ENCODE data around the gene RASGRF2. TPM values are rescaled to one million over a fixed set of nuclear protein-coding genes. Genes with fewer than 3 reads are reported as not detected.

RASGRF2 gene
- total RNA-seq, 4 donors from 2014 or later, result 1.0 to 5.3 (median 1.8) TPM

DNA sequence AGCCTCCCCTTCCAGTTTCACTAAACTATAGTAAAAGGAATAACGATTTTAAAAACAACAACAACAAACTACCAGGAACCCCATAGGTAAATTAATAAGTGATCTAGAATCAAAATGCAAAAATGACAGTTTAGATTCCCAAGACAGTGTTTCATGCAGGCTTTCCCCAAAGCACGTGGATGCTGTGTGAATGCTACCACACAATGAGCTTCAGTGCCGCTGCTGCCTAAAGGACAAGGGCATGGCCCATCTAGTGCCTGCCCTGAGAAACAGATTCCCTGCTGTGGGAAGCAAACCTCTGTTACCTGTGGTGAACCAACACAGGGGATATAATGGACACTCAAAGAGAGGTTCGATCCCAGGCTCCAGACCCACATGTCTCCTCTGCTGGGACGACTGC, 249.2 kb downstream of the RASGRF2 start:
- WGBS, 2 donors, result 81 to 95% methylated on average over 5 of the region's 5 CpGs
- DNase-seq (ENCODE audit: low spot score in 2 of 2), result no peak
- intact Hi-C loops (cut with DNase I; ENCODE audit: low total_unique reads), result no loop called here
- TF ChIP-seq POLR2A (IDR thresholded peaks at IDR 0.05) (no peak), CTCF (IDR thresholded peaks at IDR 0.05) (no peak)
- H3K4me3 ChIP-seq (ENCODE audit: low read depth, poor library complexity, severe bottlenecking), result no peak overlapping the region

DNA sequence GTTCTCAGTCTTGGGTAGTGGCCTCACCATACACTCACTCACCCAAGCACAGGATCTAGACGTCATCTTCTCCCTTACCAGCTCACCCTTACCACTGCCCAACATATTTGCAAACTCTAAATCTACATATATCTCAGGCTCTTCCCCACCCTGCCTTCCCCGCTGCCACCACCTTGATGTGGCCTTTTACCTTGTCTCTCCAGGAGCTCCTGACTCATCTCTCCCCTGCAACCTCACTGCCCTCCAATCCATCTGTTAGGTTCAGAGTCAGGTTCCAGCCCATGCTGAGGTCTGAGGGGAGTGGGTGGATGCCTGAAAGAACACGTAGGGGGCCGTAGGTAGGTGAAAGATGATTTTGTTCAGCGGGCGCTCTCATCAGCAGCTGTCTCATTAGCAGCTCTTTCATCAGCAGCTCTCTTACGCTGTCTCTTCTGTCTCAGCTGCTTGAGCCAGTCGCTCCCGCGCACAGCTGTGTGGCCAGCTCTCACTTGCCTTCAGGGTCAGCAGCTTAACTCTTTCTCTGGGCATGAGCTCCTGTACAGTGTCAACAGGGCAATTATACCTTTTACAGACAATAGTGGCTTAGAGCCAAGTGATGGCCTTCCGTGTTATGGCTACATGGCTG, 249.8 kb downstream of the RASGRF2 start:
- no peak overlapping the region for H3K4me3 ChIP-seq (ENCODE audit: low read depth, poor library complexity, severe bottlenecking)
- intact Hi-C loops (cut with DNase I; ENCODE audit: low total_unique reads), result no loop called here
- TF ChIP-seq POLR2A (IDR thresholded peaks at IDR 0.05), result no peak
- no peak for TF ChIP-seq CTCF (IDR thresholded peaks at IDR 0.05)
- no peak for DNase-seq (ENCODE audit: low spot score in 2 of 2)
- WGBS, 2 donors, result 84 to 95% methylated on average over 11 of the region's 11 CpGs

DNA sequence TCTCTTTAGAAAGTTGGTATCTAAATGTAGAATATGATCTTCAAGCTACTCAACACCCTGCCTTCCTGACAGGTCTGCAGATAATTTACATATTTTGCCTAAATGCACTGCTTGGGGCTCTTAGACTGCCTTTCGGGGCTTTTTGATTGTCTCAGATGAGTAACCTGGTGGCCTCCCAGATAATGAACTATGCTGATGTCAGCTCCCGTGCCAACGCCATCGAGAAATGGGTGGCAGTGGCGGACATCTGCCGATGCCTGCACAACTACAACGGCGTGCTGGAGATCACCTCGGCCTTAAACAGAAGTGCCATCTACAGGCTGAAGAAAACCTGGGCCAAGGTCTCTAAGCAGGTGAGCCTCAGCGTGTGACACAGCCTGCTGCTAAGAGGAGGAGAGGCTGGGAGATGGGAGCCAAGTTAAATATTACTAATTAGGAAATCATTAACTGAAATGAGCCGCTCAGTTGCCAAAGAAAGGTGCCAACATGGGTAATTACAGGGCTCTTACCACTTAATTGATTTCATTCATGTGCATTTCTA, 252.1 kb downstream of the RASGRF2 start:
- TF ChIP-seq CTCF (IDR thresholded peaks at IDR 0.05) (no peak), POLR2A (IDR thresholded peaks at IDR 0.05) (no peak)
- intact Hi-C loops (cut with DNase I; ENCODE audit: low total_unique reads), result no loop called here
- no peak for DNase-seq (ENCODE audit: low spot score in 2 of 2)
- H3K4me3 ChIP-seq (ENCODE audit: low read depth, poor library complexity, severe bottlenecking), result no peak overlapping the region
- 87 to 90% methylated on average over 11 of the region's 11 CpGs for WGBS, 2 donors

GRCh38 chr5:81213070-81213469, 252.9 kb downstream of the RASGRF2 start:
- TF ChIP-seq POLR2A (IDR thresholded peaks at IDR 0.05) (no peak), CTCF (IDR thresholded peaks at IDR 0.05) (no peak)
- 89 to 91% methylated on average over 3 of the region's 3 CpGs for WGBS, 2 donors
- H3K4me3 ChIP-seq (ENCODE audit: low read depth, poor library complexity, severe bottlenecking), result no peak overlapping the region
- DNase-seq (ENCODE audit: low spot score in 2 of 2), result no peak
- intact Hi-C loops (cut with DNase I; ENCODE audit: low total_unique reads), result no loop called here

GRCh38 chr5:81214848-81215247, 254.7 kb downstream of the RASGRF2 start:
- no peak for DNase-seq (ENCODE audit: low spot score in 2 of 2)
- 77 to 84% methylated on average over 8 of the region's 8 CpGs for WGBS, 2 donors
- no peak overlapping the region for H3K4me3 ChIP-seq (ENCODE audit: low read depth, poor library complexity, severe bottlenecking)
- TF ChIP-seq POLR2A (IDR thresholded peaks at IDR 0.05), result no peak
- TF ChIP-seq CTCF (IDR thresholded peaks at IDR 0.05), result no peak
- intact Hi-C loops (cut with DNase I; ENCODE audit: low total_unique reads), result no loop called here

DNA sequence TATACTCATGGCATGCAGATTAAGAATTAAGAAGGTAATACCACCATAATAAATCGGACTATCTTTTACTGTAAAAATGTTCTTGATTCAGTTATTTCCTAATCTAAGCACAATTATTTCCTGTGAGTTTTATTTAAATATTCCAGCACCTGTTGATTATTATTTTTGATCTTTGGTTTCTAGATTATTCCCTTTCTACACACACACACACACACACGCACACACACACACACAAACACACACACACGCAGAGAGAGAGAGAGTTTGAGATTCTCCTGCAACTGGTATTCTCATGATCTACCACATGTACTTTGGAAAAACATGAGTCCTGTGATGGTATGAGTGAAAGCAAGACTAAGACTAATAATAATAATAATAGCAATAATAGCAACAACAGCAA, 256.0 kb downstream of the RASGRF2 start:
- DNase-seq (ENCODE audit: low spot score in 2 of 2), result no peak
- WGBS, 2 donors, result 75% methylated on average over 3 of the region's 3 CpGs
- intact Hi-C loops (cut with DNase I; ENCODE audit: low total_unique reads), result no loop called here
- TF ChIP-seq CTCF (IDR thresholded peaks at IDR 0.05) (no peak), POLR2A (IDR thresholded peaks at IDR 0.05) (no peak)
- H3K4me3 ChIP-seq (ENCODE audit: low read depth, poor library complexity, severe bottlenecking), result no peak overlapping the region
